ENCODE measurements around the gene TTYH2.

The TTYH2 gene

GRCh38 chr17:74190154-74190553, 23.2 kb upstream of the TTYH2 start:
- TF ChIP-seq TCF12 (IDR thresholded peaks at IDR 0.05; ENCODE audit: low read depth) (no peak), USF1 (IDR thresholded peaks at IDR 0.05) (peak; percentile 93)

GRCh38 chr17:74190807-74191406, 22.5 kb upstream of the TTYH2 start:
- no peak for TF ChIP-seq CREB1 (IDR thresholded peaks at IDR 0.05; ENCODE audit: low read depth)
- TF ChIP-seq TEAD4 (IDR thresholded peaks at IDR 0.05): 0 out of 2 replicates have a peak, but pooled peaks have one; percentile 26
- TF ChIP-seq REST (IDR thresholded peaks at IDR 0.05; ENCODE audit: low read depth): peak; percentile 95
- TF ChIP-seq NFIC (IDR thresholded peaks at IDR 0.05): no peak

- TF ChIP-seq REST (IDR thresholded peaks at IDR 0.05; ENCODE audit: low read depth): no peak
- TF ChIP-seq FOXM1 (IDR thresholded peaks at IDR 0.05; ENCODE audit: borderline replicate concordance, low read depth): no peak
Measured at GRCh38 chr17:74192950-74193781, 20.2 kb upstream of the TTYH2 start.

- peak; percentile 30; the same call in 1 of the 2 replicates for TF ChIP-seq USF1 (IDR thresholded peaks at IDR 0.05)
- no peak for TF ChIP-seq EP300 (IDR thresholded peaks at IDR 0.05; ENCODE audit: borderline replicate concordance)
Measured at GRCh38 chr17:74194682-74195081, 18.7 kb upstream of the TTYH2 start.

- TF ChIP-seq YY1 (IDR thresholded peaks at IDR 0.05; ENCODE audit: low read depth): no peak
- no peak for TF ChIP-seq CEBPB (IDR thresholded peaks at IDR 0.05)
- no peak for TF ChIP-seq NFIC (IDR thresholded peaks at IDR 0.05)
- TF ChIP-seq TEAD4 (IDR thresholded peaks at IDR 0.05): no peak
- TF ChIP-seq TAF1 (IDR thresholded peaks at IDR 0.05; ENCODE audit: low read depth): no peak
- TF ChIP-seq REST (IDR thresholded peaks at IDR 0.05; ENCODE audit: low read depth): no peak
- TF ChIP-seq MAX (IDR thresholded peaks at IDR 0.05): no peak
- TF ChIP-seq TCF12 (IDR thresholded peaks at IDR 0.05; ENCODE audit: low read depth): no peak
- no peak for TF ChIP-seq EP300 (IDR thresholded peaks at IDR 0.05; ENCODE audit: borderline replicate concordance)
- TF ChIP-seq CREB1 (IDR thresholded peaks at IDR 0.05; ENCODE audit: low read depth): no peak
- TF ChIP-seq USF1 (IDR thresholded peaks at IDR 0.05): no peak
- no peak for TF ChIP-seq RAD21 (IDR thresholded peaks at IDR 0.05; ENCODE audit: low read depth)
- TF ChIP-seq FOXM1 (IDR thresholded peaks at IDR 0.05; ENCODE audit: borderline replicate concordance, low read depth): no peak
- TF ChIP-seq ZBTB7A (IDR thresholded peaks at IDR 0.05; ENCODE audit: low read depth): no peak
- no peak for TF ChIP-seq EGR1 (IDR thresholded peaks at IDR 0.05)
Measured at GRCh38 chr17:74196541-74197317, 16.6 kb upstream of the TTYH2 start.
